HG03060 (cell line): ENCODE data around the gene CSF3R.

ENCODE experiments used
- ATAC-seq: cut with Tn5 transposase; IDR thresholded peaks from one replicate; pipeline ENCODE4 v1.9.1; 2021; ENCODE audit warnings: low read depth, moderate number of reproducible peaks; ENCODE audit not compliant: unreplicated experiment

CSF3R gene

GRCh38 chr1:36482724-36483388 is at the start of gene CSF3R:
Gene CSF3R (minus strand): TSS chr1:36482913. CDS start chr1:36479496, 3,417 bp downstream.
- no peak for ATAC-seq

GRCh38 chr1:36531833-36532232 is 49.1 kb upstream of the CSF3R start:
- no peak for ATAC-seq

- ATAC-seq, result no peak
These were observed 48.1 kb upstream of the CSF3R start for GRCh38 chr1:36530791-36531190.

GRCh38 chr1:36530261-36530660 is 47.5 kb upstream of the CSF3R start:
- ATAC-seq, result no peak

- no peak for ATAC-seq
These were observed 47.1 kb upstream of the CSF3R start for GRCh38 chr1:36529769-36530260.

- no peak for ATAC-seq
These were observed 45.9 kb upstream of the CSF3R start for GRCh38 chr1:36528361-36529349.

- ATAC-seq, result no peak
These were observed 42.5 kb upstream of the CSF3R start for GRCh38 chr1:36525166-36525565.

GRCh38 chr1:36524359-36525062 is 41.8 kb upstream of the CSF3R start:
- no peak for ATAC-seq

- ATAC-seq, result no peak
These were observed 41.1 kb upstream of the CSF3R start for GRCh38 chr1:36523850-36524249.

GRCh38 chr1:36523230-36523495 is 40.5 kb upstream of the CSF3R start:
- no peak for ATAC-seq

- ATAC-seq, result no peak
These were observed 39.9 kb upstream of the CSF3R start for GRCh38 chr1:36522461-36523229.

GRCh38 chr1:36522021-36522420 is 39.3 kb upstream of the CSF3R start:
- no peak for ATAC-seq

- no peak for ATAC-seq
These were observed 38.2 kb upstream of the CSF3R start for GRCh38 chr1:36520771-36521420.

GRCh38 chr1:36520056-36520455 is 37.3 kb upstream of the CSF3R start:
- no peak for ATAC-seq

- ATAC-seq, result no peak
These were observed 34.5 kb upstream of the CSF3R start for GRCh38 chr1:36517011-36517771.

- ATAC-seq, result no peak
These were observed 33.8 kb upstream of the CSF3R start for GRCh38 chr1:36516372-36517010.

GRCh38 chr1:36515315-36516138 is 32.8 kb upstream of the CSF3R start:
- ATAC-seq, result no peak

- no peak for ATAC-seq
These were observed 31.8 kb upstream of the CSF3R start for GRCh38 chr1:36514501-36514900.
